Colonic mucosa (tissue), 4 donors: ENCODE measurements around the gene NEURL2. TPM values are rescaled to one million over a fixed set of nuclear protein-coding genes. Genes with fewer than 3 reads are reported as not detected.
"Not testable (repeated sequence)": the region's sequence is repeated elsewhere in the genome, so short reads cannot be mapped to it uniquely, and the experiment has no call there.

Experiments
- DNase-seq: peaks from one replicate; pipeline ENCODE4 v3.0.0-alpha.2; 2020
- H3K27ac ChIP-seq: fragments of 200-600 bp; one replicate; pipeline ENCODE4 v1.8.0; 2021
- H3K27me3 ChIP-seq: fragments of 200-600 bp; one replicate; pipeline ENCODE4 v1.8.0; 2021
- H3K36me3 ChIP-seq: fragments of 200-600 bp; one replicate; pipeline ENCODE4 v1.8.0; 2021
- H3K4me1 ChIP-seq: fragments of 200-600 bp; one replicate; pipeline ENCODE4 v1.8.0; 2021; ENCODE audit warnings: mild to moderate bottlenecking
- H3K4me3 ChIP-seq: fragments of 200-600 bp; one replicate; pipeline ENCODE4 v1.8.0; 2021
- H3K9ac ChIP-seq, 2 donors: one replicate each; pipeline ENCODE4 v1.7.0; 2013; ENCODE audit warnings: control low read depth in 2 of 2, low read depth in 2 of 2, low read length in 2 of 2
- H3K9me3 ChIP-seq: fragments of 200-600 bp; one replicate; pipeline ENCODE4 v1.8.0; 2021
- CTCF ChIP-seq: fragments of 200-600 bp; IDR thresholded peaks from one replicate; pipeline ENCODE4 v1.8.0; 2022; ENCODE audit warnings: antibody characterized with exemption, mild to moderate bottlenecking
- intact Hi-C: fragments of 100-400 bp; cut with DNase I; formaldehyde crosslinking; loops from one replicate; pipeline ENCODE4 v1.14.1; 2022
- total RNA-seq, 2 donors: library from RNA; stranded (reverse); fragmentation: NEBNext Ultra II Directional in 1 of 2; extraction: Animal tissue kit (Norgen Biotek cat#: 25700) in 1 of 2; gene quantifications; one replicate each; pipeline ENCODE4 v1.2.1, GENCODE V29; 2021
- donor health status: healthy.
- donor health status: DM: no; HTN: no; CAD: no.
- donor health status: DM: no; HTN: no; CAD: no.

NEURL2 gene
- total RNA-seq, 2 donors from 2014 or later, result 3.5 to 4.0 TPM

GRCh38 chr20:45878076-45878761 lies 12.8 kb downstream of the NEURL2 start:
- no peaks in the 10 kb centered on the region for H3K4me1 ChIP-seq
- H3K27me3 ChIP-seq, result no peaks in the 10 kb centered on the region
- no peak overlapping the region for H3K4me3 ChIP-seq
- no peaks in the 10 kb centered on the region for H3K9me3 ChIP-seq
- no peak overlapping the region for H3K27ac ChIP-seq
- no peak for TF ChIP-seq CTCF
- no peak for DNase-seq
- peaks cover 6% of the 10 kb centered on the region for H3K36me3 ChIP-seq
- no peak overlapping the region for H3K9ac ChIP-seq
- intact Hi-C loops, result no loop called here

GRCh38 chr20:45874576-45874975 lies 16.4 kb downstream of the NEURL2 start:
- no peak for DNase-seq
- no peak overlapping the region for H3K4me3 ChIP-seq
- no peaks in the 10 kb centered on the region for H3K9me3 ChIP-seq
- no peak overlapping the region for H3K9ac ChIP-seq
- H3K36me3 ChIP-seq, result no peaks in the 10 kb centered on the region
- no peak for TF ChIP-seq CTCF
- intact Hi-C loops, result no loop called here
- no peaks in the 10 kb centered on the region for H3K4me1 ChIP-seq
- H3K27me3 ChIP-seq, result no peaks in the 10 kb centered on the region
- H3K27ac ChIP-seq, result no peak overlapping the region

GRCh38 chr20:45874104-45874481 lies 16.9 kb downstream of the NEURL2 start:
- intact Hi-C loops, H3K36me3 ChIP-seq, H3K9ac ChIP-seq, H3K4me3 ChIP-seq, DNase-seq, H3K27ac ChIP-seq, H3K9me3 ChIP-seq, H3K27me3 ChIP-seq, H3K4me1 ChIP-seq: not testable (repeated sequence)

- no peaks in the 10 kb centered on the region for H3K4me1 ChIP-seq
- no peak overlapping the region for H3K9ac ChIP-seq
Measured at GRCh38 chr20:45873409-45874103, 17.5 kb downstream of the NEURL2 start.

GRCh38 chr20:45872626-45873025 lies 18.4 kb downstream of the NEURL2 start:
- Histone ChIP-seq H3K27ac (no peak overlapping the region), H3K4me1 (no peaks in the 10 kb centered on the region), H3K9me3 (no peaks in the 10 kb centered on the region), H3K36me3 (no peaks in the 10 kb centered on the region), H3K27me3 (no peaks in the 10 kb centered on the region), H3K4me3 (no peak overlapping the region), H3K9ac (no peak overlapping the region)
- no peak for TF ChIP-seq CTCF
- DNase-seq, result no peak
- intact Hi-C loops, result no loop called here

More at GRCh38 chr20:45873409-45874103, 17.5 kb downstream of the NEURL2 start:
- TF ChIP-seq CTCF, result no peak
- intact Hi-C loops, result no loop called here
- Histone ChIP-seq H3K27ac (no peak overlapping the region), H3K9me3 (no peaks in the 10 kb centered on the region), H3K27me3 (no peaks in the 10 kb centered on the region), H3K36me3 (no peaks in the 10 kb centered on the region), H3K4me3 (no peak overlapping the region)
- DNase-seq, result no peak

GRCh38 chr20:45867819-45868176 lies 23.2 kb downstream of the NEURL2 start:
- intact Hi-C loops, result no loop called here
- no peak overlapping the region for H3K4me3 ChIP-seq
- no peaks in the 10 kb centered on the region for H3K9me3 ChIP-seq
- peak overlapping the region in 1 of 2 donors; percentile 34 for H3K9ac ChIP-seq
- H3K27ac ChIP-seq, result peak overlapping the region; percentile 54
- H3K27me3 ChIP-seq, result no peaks in the 10 kb centered on the region
- no peak for TF ChIP-seq CTCF
- H3K36me3 ChIP-seq, result no peaks in the 10 kb centered on the region
- H3K4me1 ChIP-seq, result no peaks in the 10 kb centered on the region
- DNase-seq, result no peak
